HEK293 (cell line): ENCODE measurements around the gene PTGR1.

Experiments
- CTCF ChIA-PET: fragments of 350-600 bp; formaldehyde crosslinking; extraction: SDS; loops from one replicate; lab custom pipeline; 2021; ENCODE audit warnings: antibody characterized with exemption; lab: Yijun Ruan, JAX
- POLR2A ChIA-PET: fragments of 300-600 bp; formaldehyde crosslinking; extraction: SDS; loops from one replicate; lab custom pipeline; 2020; ENCODE audit warnings: antibody characterized with exemption, inconsistent platforms; lab: Yijun Ruan, JAX
- H3K27ac ChIP-seq: fragments of 200-500 bp; sonication (Bioruptor generic); 2 replicates; pipeline ENCODE4 v1.5.1; 2014; ENCODE audit warnings: low read depth, low read length, control low read depth, inconsistent platforms; ENCODE audit errors: extremely low read depth
- H3K36me3 ChIP-seq, 2 experiments: fragments of 200-500 bp in 1 of 2; sonication (Bioruptor generic) in 1 of 2; 1 replicate in 1 of 2; 2 replicates in 1 of 2; pipeline ENCODE4 v1.5.1; 2014 to 2017; ENCODE audit warnings: inconsistent platforms in 2 of 2, low read length in 2 of 2; ENCODE audit not compliant: control insufficient read depth in 2 of 2, insufficient read depth in 1 of 2
- H3K4me1 ChIP-seq: fragments of 200-500 bp; sonication (Bioruptor generic); 2 replicates; pipeline ENCODE4 v1.5.1; 2014; ENCODE audit warnings: mild to moderate bottlenecking, low read length, inconsistent platforms; ENCODE audit not compliant: control insufficient read depth, insufficient read depth
- H3K4me3 ChIP-seq: 2 replicates; pipeline ENCODE4 v1.5.1; 2011; ENCODE audit warnings: low read depth, mild to moderate bottlenecking, control low read depth, low read length, moderate library complexity
- H3K9me3 ChIP-seq: fragments of 200-500 bp; sonication (Bioruptor generic); 2 replicates; pipeline ENCODE4 v1.5.1; 2014; ENCODE audit warnings: low read depth, low read length, inconsistent platforms; ENCODE audit not compliant: control insufficient read depth, insufficient read depth
- GLI2 ChIP-seq: fragments of 450-650 bp; formaldehyde crosslinking; IDR thresholded peaks from 2 replicates; pipeline ENCODE4; 2017; ENCODE audit warnings: missing biosample characterization, missing genetic modification characterization, low read depth, borderline replicate concordance
- HOXA7 ChIP-seq: sonication (generic); formaldehyde crosslinking; IDR thresholded peaks from 2 replicates; pipeline ENCODE4 v1.8.1; 2022; ENCODE audit warnings: missing genetic modification reagents, borderline replicate concordance
- KLF10 ChIP-seq: fragments of 450-650 bp; IDR thresholded peaks from 2 replicates; pipeline ENCODE4 v1.5.1; 2018; ENCODE audit warnings: missing biosample characterization, mild to moderate bottlenecking, missing genetic modification characterization
- SP2 ChIP-seq: fragments of 450-650 bp; formaldehyde crosslinking; IDR thresholded peaks from 2 replicates; pipeline ENCODE4 v1.5.1; 2016; ENCODE audit warnings: missing biosample characterization, missing genetic modification characterization
- SP3 ChIP-seq: fragments of 450-650 bp; formaldehyde crosslinking; IDR thresholded peaks from 2 replicates; pipeline ENCODE4 v1.5.1; 2016; ENCODE audit warnings: missing biosample characterization, missing genetic modification characterization
- TRIM28 ChIP-seq: IDR thresholded peaks from 2 replicates; pipeline ENCODE4 v1.6.1; 2011; ENCODE audit warnings: low read length, control low read depth, borderline replicate concordance
- WT1 ChIP-seq: fragments of 450-650 bp; formaldehyde crosslinking; IDR thresholded peaks from 2 replicates; pipeline ENCODE4 v1.5.1; 2016; ENCODE audit warnings: missing biosample characterization, missing genetic modification characterization
- YY1 ChIP-seq: fragments of 450-650 bp; formaldehyde crosslinking; IDR thresholded peaks from 2 replicates; pipeline ENCODE4 v1.5.1; 2018; ENCODE audit warnings: missing biosample characterization, missing genetic modification characterization
- YY2 ChIP-seq: fragments of 450-650 bp; formaldehyde crosslinking; IDR thresholded peaks from 2 replicates; pipeline ENCODE4 v1.5.1; 2016; ENCODE audit warnings: missing biosample characterization, missing genetic modification characterization
- ZBTB1 ChIP-seq: fragments of 450-650 bp; formaldehyde crosslinking; IDR thresholded peaks from 2 replicates; pipeline ENCODE4 v1.5.1; 2016; ENCODE audit warnings: missing biosample characterization, missing genetic modification characterization
- ZBTB20 ChIP-seq: fragments of 450-650 bp; formaldehyde crosslinking; IDR thresholded peaks from 2 replicates; pipeline ENCODE4 v1.5.1; 2016; ENCODE audit warnings: missing biosample characterization, missing genetic modification characterization
- ZBTB48 ChIP-seq: fragments of 450-650 bp; formaldehyde crosslinking; IDR thresholded peaks from 2 replicates; pipeline ENCODE4 v1.5.1; 2016; ENCODE audit warnings: missing biosample characterization, missing genetic modification characterization
- ZFP69B ChIP-seq: fragments of 450-650 bp; formaldehyde crosslinking; IDR thresholded peaks from 2 replicates; pipeline ENCODE4 v1.5.1; 2016; ENCODE audit warnings: missing biosample characterization, missing genetic modification characterization
- ZNF121 ChIP-seq: fragments of 450-650 bp; formaldehyde crosslinking; IDR thresholded peaks from 2 replicates; pipeline ENCODE4 v1.5.1; 2016; ENCODE audit warnings: missing biosample characterization, missing genetic modification characterization
- ZNF132 ChIP-seq: fragments of 450-650 bp; formaldehyde crosslinking; IDR thresholded peaks from 2 replicates; pipeline ENCODE4 v1.5.1; 2017; ENCODE audit warnings: missing biosample characterization, missing genetic modification characterization, borderline replicate concordance
- ZNF155 ChIP-seq: fragments of 450-650 bp; formaldehyde crosslinking; IDR thresholded peaks from 2 replicates; pipeline ENCODE4 v1.5.1; 2016; ENCODE audit warnings: missing biosample characterization, missing genetic modification characterization
- ZNF169 ChIP-seq: fragments of 450-650 bp; formaldehyde crosslinking; IDR thresholded peaks from 2 replicates; pipeline ENCODE4 v1.5.1; 2016; ENCODE audit warnings: missing biosample characterization, missing genetic modification characterization
- ZNF19 ChIP-seq: fragments of 450-650 bp; formaldehyde crosslinking; IDR thresholded peaks from 2 replicates; pipeline ENCODE4; 2016; ENCODE audit warnings: missing biosample characterization, missing genetic modification characterization, low read depth
- ZNF292 ChIP-seq: fragments of 450-650 bp; formaldehyde crosslinking; IDR thresholded peaks from 2 replicates; pipeline ENCODE4 v1.5.1; 2016; ENCODE audit warnings: low read depth, missing biosample characterization, missing genetic modification characterization, borderline replicate concordance
- ZNF423 ChIP-seq: fragments of 450-650 bp; formaldehyde crosslinking; IDR thresholded peaks from 2 replicates; pipeline ENCODE4 v1.5.1; 2016; ENCODE audit warnings: missing biosample characterization, missing genetic modification characterization
- ZNF48 ChIP-seq: fragments of 450-650 bp; formaldehyde crosslinking; IDR thresholded peaks from 2 replicates; pipeline ENCODE4 v1.5.1; 2016; ENCODE audit warnings: missing biosample characterization, missing genetic modification characterization
- ZNF501 ChIP-seq: fragments of 450-650 bp; formaldehyde crosslinking; IDR thresholded peaks from 2 replicates; pipeline ENCODE4 v1.5.1; 2016; ENCODE audit warnings: missing biosample characterization, missing genetic modification characterization
- ZNF510 ChIP-seq: fragments of 450-650 bp; formaldehyde crosslinking; IDR thresholded peaks from 2 replicates; pipeline ENCODE4 v1.5.1; 2018; ENCODE audit warnings: mild to moderate bottlenecking, missing genetic modification characterization, missing biosample characterization; ENCODE audit not compliant: insufficient replicate concordance
- ZNF571 ChIP-seq: fragments of 450-650 bp; formaldehyde crosslinking; IDR thresholded peaks from 2 replicates; pipeline ENCODE4 v1.5.0; 2017; ENCODE audit warnings: missing biosample characterization, missing genetic modification characterization
- ZNF585B ChIP-seq: fragments of 450-650 bp; formaldehyde crosslinking; IDR thresholded peaks from 2 replicates; pipeline ENCODE4 v1.5.1; 2016; ENCODE audit warnings: missing biosample characterization, missing genetic modification characterization
- ZNF677 ChIP-seq: fragments of 450-650 bp; IDR thresholded peaks from 2 replicates; pipeline ENCODE4 v1.5.0; 2018; ENCODE audit warnings: missing biosample characterization, mild to moderate bottlenecking, missing genetic modification characterization, moderate library complexity
- ZNF701 ChIP-seq: fragments of 450-650 bp; formaldehyde crosslinking; IDR thresholded peaks from 2 replicates; pipeline ENCODE4 v1.5.1; 2016; ENCODE audit warnings: missing biosample characterization, missing genetic modification characterization
- TF ChIP-seq, protein P1 (sequence below): fragments of 450-650 bp; formaldehyde crosslinking; IDR thresholded peaks from 2 replicates; pipeline ENCODE4 v1.5.1; 2016; ENCODE audit warnings: missing biosample characterization, missing genetic modification characterization
- TF ChIP-seq, protein P2 (sequence below): fragments of 450-650 bp; formaldehyde crosslinking; IDR thresholded peaks from 2 replicates; pipeline ENCODE4 v1.5.1; 2016; ENCODE audit warnings: missing biosample characterization, missing genetic modification characterization
- TF ChIP-seq, protein P3 (sequence below): fragments of 450-650 bp; formaldehyde crosslinking; IDR thresholded peaks from 2 replicates; pipeline ENCODE4 v1.5.1; 2016; ENCODE audit warnings: missing biosample characterization, missing genetic modification characterization
- TF ChIP-seq, protein P4 (sequence below): fragments of 450-650 bp; formaldehyde crosslinking; IDR thresholded peaks from 2 replicates; pipeline ENCODE4 v1.5.1; 2017; ENCODE audit warnings: missing biosample characterization, missing genetic modification characterization

Gene PTGR1

DNA sequence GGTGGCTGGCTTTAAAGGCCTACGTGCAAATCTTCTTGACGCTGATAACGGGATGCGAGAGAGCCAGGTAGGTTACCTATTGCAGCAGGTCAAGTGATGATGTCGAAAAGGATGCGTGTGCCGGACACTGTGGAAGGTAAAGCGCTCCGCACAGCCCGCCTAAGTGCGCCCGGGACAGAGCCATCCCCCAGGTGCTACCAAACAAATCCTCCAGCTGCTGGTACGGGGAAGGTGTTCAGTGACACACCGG is 31.4 kb upstream of the PTGR1 start:
- ChIA-PET POLR2A (interaction anchor here (0.5 to 2.6 kb wide), 30 partner anchors 9 to 748 kb away, joined by 3 to 17 read pairs (median 4); partner anchors contain the start of genes ECPAS, GNG10, PTGR1 and ZNF483), CTCF (interaction anchor here (1.7 kb wide), 1 partner anchor 33 kb away, joined by 6 read pairs; no protein-coding TSS in a partner anchor)
- Histone ChIP-seq H3K9me3 (no peaks in the 10 kb centered on the region), H3K36me3 (no peaks in the 10 kb centered on the region), H3K27ac (peak overlapping the region; percentile 48; the same call in 1 of the 2 replicates), H3K4me3 (peak overlapping the region; percentile 61), H3K4me1 (peaks cover 2% of the 10 kb centered on the region; the same call in 1 of the 2 replicates)
- no peak for TF ChIP-seq ZNF121 (tag by site-specific recombination)
- TF ChIP-seq ZNF571 (tag by site-specific recombination), result no peak
- peak; percentile 80 for TF ChIP-seq ZBTB20
- TF ChIP-seq SP3, result peak; percentile 56
- no peak for TF ChIP-seq ZNF19 (tag by site-specific recombination)
- TF ChIP-seq, protein P1, sequence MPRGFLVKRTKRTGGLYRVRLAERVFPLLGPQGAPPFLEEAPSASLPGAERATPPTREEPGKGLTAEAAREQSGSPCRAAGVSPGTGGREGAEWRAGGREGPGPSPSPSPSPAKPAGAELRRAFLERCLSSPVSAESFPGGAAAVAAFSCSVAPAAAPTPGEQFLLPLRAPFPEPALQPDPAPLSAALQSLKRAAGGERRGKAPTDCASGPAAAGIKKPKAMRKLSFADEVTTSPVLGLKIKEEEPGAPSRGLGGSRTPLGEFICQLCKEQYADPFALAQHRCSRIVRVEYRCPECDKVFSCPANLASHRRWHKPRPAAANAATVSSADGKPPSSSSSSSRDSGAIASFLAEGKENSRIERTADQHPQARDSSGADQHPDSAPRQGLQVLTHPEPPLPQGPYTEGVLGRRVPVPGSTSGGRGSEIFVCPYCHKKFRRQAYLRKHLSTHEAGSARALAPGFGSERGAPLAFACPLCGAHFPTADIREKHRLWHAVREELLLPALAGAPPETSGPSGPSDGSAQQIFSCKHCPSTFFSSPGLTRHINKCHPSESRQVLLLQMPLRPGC (tag by site-specific recombination), result no peak
- TF ChIP-seq ZBTB1, result 0 out of 2 replicates have a peak, but pooled peaks have one; percentile 18
- no peak for TF ChIP-seq ZNF132 (tag by site-specific recombination)
- peak; percentile 7; the same call in 1 of the 2 replicates for TF ChIP-seq YY1 (tag by site-specific recombination)
- no peak for TF ChIP-seq HOXA7
- peak; percentile 95 for TF ChIP-seq ZNF501 (tag by site-specific recombination)
- TF ChIP-seq ZNF48, result no peak
- no peak for TF ChIP-seq YY2 (tag by site-specific recombination)
- peak; percentile 54 for TF ChIP-seq ZBTB48 (tag by site-specific recombination)
- TF ChIP-seq, protein P2, sequence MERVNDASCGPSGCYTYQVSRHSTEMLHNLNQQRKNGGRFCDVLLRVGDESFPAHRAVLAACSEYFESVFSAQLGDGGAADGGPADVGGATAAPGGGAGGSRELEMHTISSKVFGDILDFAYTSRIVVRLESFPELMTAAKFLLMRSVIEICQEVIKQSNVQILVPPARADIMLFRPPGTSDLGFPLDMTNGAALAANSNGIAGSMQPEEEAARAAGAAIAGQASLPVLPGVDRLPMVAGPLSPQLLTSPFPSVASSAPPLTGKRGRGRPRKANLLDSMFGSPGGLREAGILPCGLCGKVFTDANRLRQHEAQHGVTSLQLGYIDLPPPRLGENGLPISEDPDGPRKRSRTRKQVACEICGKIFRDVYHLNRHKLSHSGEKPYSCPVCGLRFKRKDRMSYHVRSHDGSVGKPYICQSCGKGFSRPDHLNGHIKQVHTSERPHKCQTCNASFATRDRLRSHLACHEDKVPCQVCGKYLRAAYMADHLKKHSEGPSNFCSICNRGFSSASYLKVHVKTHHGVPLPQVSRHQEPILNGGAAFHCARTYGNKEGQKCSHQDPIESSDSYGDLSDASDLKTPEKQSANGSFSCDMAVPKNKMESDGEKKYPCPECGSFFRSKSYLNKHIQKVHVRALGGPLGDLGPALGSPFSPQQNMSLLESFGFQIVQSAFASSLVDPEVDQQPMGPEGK (tag by site-specific recombination), result peak; percentile 50; the same call in 1 of the 2 replicates
- TF ChIP-seq WT1, result peak; percentile 55; the same call in 1 of the 2 replicates
- no peak for TF ChIP-seq ZNF169 (tag by site-specific recombination)
- TF ChIP-seq ZNF155 (tag by site-specific recombination), result no peak
- TF ChIP-seq ZNF510, result no peak
- peak; percentile 22; the same call in 1 of the 2 replicates for TF ChIP-seq ZNF701 (tag by site-specific recombination)
- no peak for TF ChIP-seq GLI2
- no peak for TF ChIP-seq ZNF292
- TF ChIP-seq, protein P3, sequence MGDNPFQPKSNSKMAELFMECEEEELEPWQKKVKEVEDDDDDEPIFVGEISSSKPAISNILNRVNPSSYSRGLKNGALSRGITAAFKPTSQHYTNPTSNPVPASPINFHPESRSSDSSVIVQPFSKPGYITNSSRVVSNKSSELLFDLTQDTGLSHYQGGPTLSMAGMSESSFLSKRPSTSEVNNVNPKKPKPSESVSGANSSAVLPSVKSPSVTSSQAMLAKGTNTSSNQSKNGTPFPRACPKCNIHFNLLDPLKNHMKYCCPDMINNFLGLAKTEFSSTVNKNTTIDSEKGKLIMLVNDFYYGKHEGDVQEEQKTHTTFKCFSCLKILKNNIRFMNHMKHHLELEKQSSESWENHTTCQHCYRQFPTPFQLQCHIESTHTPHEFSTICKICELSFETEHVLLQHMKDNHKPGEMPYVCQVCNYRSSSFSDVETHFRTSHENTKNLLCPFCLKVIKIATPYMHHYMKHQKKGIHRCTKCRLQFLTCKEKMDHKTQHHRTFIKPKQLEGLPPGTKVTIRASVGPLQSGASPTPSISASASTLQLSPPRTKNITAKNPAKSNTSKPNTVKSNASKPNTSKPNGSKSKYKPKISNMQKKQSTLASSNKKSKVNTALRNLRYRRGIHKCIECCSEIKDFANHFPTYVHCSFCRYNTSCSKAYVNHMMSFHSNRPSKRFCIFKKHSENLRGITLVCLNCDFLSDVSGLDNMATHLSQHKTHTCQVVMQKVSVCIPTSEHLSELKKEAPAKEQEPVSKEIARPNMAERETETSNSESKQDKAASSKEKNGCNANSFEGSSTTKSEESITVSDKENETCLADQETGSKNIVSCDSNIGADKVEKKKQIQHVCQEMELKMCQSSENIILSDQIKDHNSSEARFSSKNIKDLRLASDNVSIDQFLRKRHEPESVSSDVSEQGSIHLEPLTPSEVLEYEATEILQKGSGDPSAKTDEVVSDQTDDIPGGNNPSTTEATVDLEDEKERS (tag by site-specific recombination), result no peak
- TF ChIP-seq, protein P4, sequence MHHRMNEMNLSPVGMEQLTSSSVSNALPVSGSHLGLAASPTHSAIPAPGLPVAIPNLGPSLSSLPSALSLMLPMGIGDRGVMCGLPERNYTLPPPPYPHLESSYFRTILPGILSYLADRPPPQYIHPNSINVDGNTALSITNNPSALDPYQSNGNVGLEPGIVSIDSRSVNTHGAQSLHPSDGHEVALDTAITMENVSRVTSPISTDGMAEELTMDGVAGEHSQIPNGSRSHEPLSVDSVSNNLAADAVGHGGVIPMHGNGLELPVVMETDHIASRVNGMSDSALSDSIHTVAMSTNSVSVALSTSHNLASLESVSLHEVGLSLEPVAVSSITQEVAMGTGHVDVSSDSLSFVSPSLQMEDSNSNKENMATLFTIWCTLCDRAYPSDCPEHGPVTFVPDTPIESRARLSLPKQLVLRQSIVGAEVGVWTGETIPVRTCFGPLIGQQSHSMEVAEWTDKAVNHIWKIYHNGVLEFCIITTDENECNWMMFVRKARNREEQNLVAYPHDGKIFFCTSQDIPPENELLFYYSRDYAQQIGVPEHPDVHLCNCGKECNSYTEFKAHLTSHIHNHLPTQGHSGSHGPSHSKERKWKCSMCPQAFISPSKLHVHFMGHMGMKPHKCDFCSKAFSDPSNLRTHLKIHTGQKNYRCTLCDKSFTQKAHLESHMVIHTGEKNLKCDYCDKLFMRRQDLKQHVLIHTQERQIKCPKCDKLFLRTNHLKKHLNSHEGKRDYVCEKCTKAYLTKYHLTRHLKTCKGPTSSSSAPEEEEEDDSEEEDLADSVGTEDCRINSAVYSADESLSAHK (tag by site-specific recombination), result peak; percentile 23; the same call in 1 of the 2 replicates
- TF ChIP-seq ZNF423 (tag by site-specific recombination), result no peak
- TF ChIP-seq KLF10 (tag by site-specific recombination), result no peak; the same call in 1 of the 2 replicates
- peak; percentile 78; the same call in 1 of the 2 replicates for TF ChIP-seq SP2
- TF ChIP-seq ZNF585B (tag by site-specific recombination), result no peak
- TF ChIP-seq TRIM28, result peak; percentile 89; the same call in 1 of the 2 replicates
- no peak for TF ChIP-seq ZNF677 (tag by site-specific recombination)
- peak; percentile 80 for TF ChIP-seq ZFP69B (tag by site-specific recombination)
